Measurements from ENCODE around the gene TYK2. TPM values are rescaled to one million over a fixed set of nuclear protein-coding genes. Genes with fewer than 3 reads are reported as not detected.
A peak's percentile ranks its signal among the peaks of the same experiment; 100 is the strongest.

Gene TYK2
- total and polyA plus RNA-seq, 2 of the 13 experiments (the other 11 are each of a cell fraction or from before 2014, with no cell fraction given): 38.8 to 60.1 TPM

- no peak for TF ChIP-seq ZNF646 (CRISPR knock-in tag; IDR thresholded peaks at IDR 0.05)
- TF ChIP-seq JDP2 (CRISPR knock-in tag; IDR thresholded peaks at IDR 0.05; ENCODE audit: borderline replicate concordance): no peak
- peak; percentile 58 for TF ChIP-seq ELF1 (CRISPR knock-in tag; IDR thresholded peaks at IDR 0.05)
- no peak for TF ChIP-seq BRCA1 (CRISPR knock-in tag; IDR thresholded peaks at IDR 0.05)
- TF ChIP-seq CEBPB (IDR thresholded peaks at IDR 0.05; ENCODE audit: borderline replicate concordance, low read depth, low read length): no peak
- TF ChIP-seq POGK (CRISPR knock-in tag; conservative IDR thresholded peaks at IDR 0.05): peak; percentile 96
- peak; percentile 49; the same call in 1 of the 2 replicates for TF ChIP-seq PHF8 (CRISPR knock-in tag; IDR thresholded peaks at IDR 0.05)
- peak; percentile 70; the same call in 1 of the 2 replicates for TF ChIP-seq ZNF160 (CRISPR knock-in tag; IDR thresholded peaks at IDR 0.05)
- TF ChIP-seq ZBTB10 (CRISPR knock-in tag; IDR thresholded peaks at IDR 0.05; ENCODE audit: borderline replicate concordance): 0 out of 2 replicates have a peak, but pooled peaks have one; percentile 39
- TF ChIP-seq HNRNPUL1 (IDR thresholded peaks at IDR 0.05; ENCODE audit: low read depth, low read length): peak; percentile 46; the same call in 1 of the 2 replicates
- peak; percentile 85 for TF ChIP-seq CBFB (CRISPR knock-in tag; IDR thresholded peaks at IDR 0.05)
- TF ChIP-seq IKZF1 (IDR thresholded peaks at IDR 0.05): no peak
Observed at GRCh38 chr19:10416380-10417257, 36.2 kb upstream of the TYK2 start (continued).
